IMR-90 (cell line): ENCODE data around the gene KRTAP10-9. TPM values are rescaled to one million over a fixed set of nuclear protein-coding genes. Genes with fewer than 3 reads are reported as not detected.

Experiments used
- ATAC-seq: fragments of 200-7000 bp; cut with Tn5 transposase; 2 replicates; pipeline ENCODE4 v1.9.1; 2020; ENCODE audit warnings: low read depth, mild to moderate bottlenecking, moderate library complexity
- BruUV-seq: library from RNA; stranded (reverse); fragments of 400-500 nt; replicated peaks from 2 replicates; lab custom pipeline; 2021; lab: Mats Ljungman, UMichigan
- CTCF ChIA-PET: fragments of 300-600 bp; formaldehyde crosslinking; extraction: SDS; loops from one replicate; lab custom pipeline; 2021; ENCODE audit warnings: antibody characterized with exemption; lab: Yijun Ruan, JAX
- POLR2A ChIA-PET: fragments of 300-600 bp; sonication (Branson Sonifier 250); formaldehyde crosslinking; loops from one replicate; lab custom pipeline; 2022; ENCODE audit warnings: antibody characterized with exemption; ENCODE audit not compliant: unreplicated experiment; lab: Charles Lee
- DNase-seq: peaks from one replicate; pipeline ENCODE4 v3.0.0; 2013
- H2AFZ ChIP-seq: replicated peaks from 2 replicates; pipeline ENCODE3; 2013; ENCODE audit warnings: low read length, mild to moderate bottlenecking; ENCODE audit not compliant: poor library complexity
- H2AK5ac ChIP-seq: 2 replicates; pipeline ENCODE4 v1.6.1; 2013; ENCODE audit warnings: low read depth, low read length, inconsistent platforms
- H2AK9ac ChIP-seq: replicated peaks from 2 replicates; pipeline ENCODE3; 2013; ENCODE audit warnings: mild to moderate bottlenecking, low read depth, low read length, moderate library complexity; ENCODE audit not compliant: poor library complexity
- H2BK120ac ChIP-seq: 2 replicates; pipeline ENCODE4 v1.6.1; 2013; ENCODE audit warnings: low read depth, low read length, inconsistent platforms
- H2BK15ac ChIP-seq: 3 replicates; pipeline ENCODE4 v1.6.1; 2013; ENCODE audit warnings: low read depth, low read length, inconsistent platforms
- H2BK20ac ChIP-seq: 2 replicates; pipeline ENCODE4 v1.6.1; 2013; ENCODE audit warnings: low read depth, mild to moderate bottlenecking, inconsistent platforms, low read length, moderate library complexity
- H2BK5ac ChIP-seq: 2 replicates; pipeline ENCODE4 v1.6.1; 2013; ENCODE audit warnings: mild to moderate bottlenecking, low read depth, low read length, inconsistent platforms; ENCODE audit not compliant: poor library complexity, severe bottlenecking
- H3K14ac ChIP-seq: replicated peaks from 2 replicates; pipeline ENCODE4 v1.6.1; 2013; ENCODE audit warnings: low read depth, low read length, inconsistent platforms
- H3K18ac ChIP-seq: 2 replicates; pipeline ENCODE4 v1.6.1; 2013; ENCODE audit warnings: low read depth, low read length, control low read depth
- H3K23ac ChIP-seq: 2 replicates; pipeline ENCODE4 v1.6.1; 2013; ENCODE audit warnings: low read depth, low read length, inconsistent platforms
- H3K27ac ChIP-seq: 2 replicates; pipeline ENCODE4 v1.5.1; 2013; ENCODE audit warnings: mild to moderate bottlenecking, control low read depth, low read length; ENCODE audit not compliant: insufficient read depth
- H3K27me3 ChIP-seq: 2 replicates; pipeline ENCODE4 v1.6.1; 2013; ENCODE audit warnings: low read length; ENCODE audit not compliant: control insufficient read depth, insufficient read depth
- H3K36me3 ChIP-seq: 2 replicates; pipeline ENCODE4 v1.6.1; 2013; ENCODE audit warnings: low read length, mixed read lengths; ENCODE audit not compliant: control insufficient read depth, insufficient read depth
- H3K4ac ChIP-seq: 2 replicates; pipeline ENCODE4 v1.6.1; 2013; ENCODE audit warnings: low read depth, low read length, inconsistent platforms
- H3K4me1 ChIP-seq: 2 replicates; pipeline ENCODE4 v1.6.1; 2013; ENCODE audit warnings: low read length, mixed read lengths; ENCODE audit not compliant: control insufficient read depth, insufficient read depth
- H3K4me2 ChIP-seq: 2 replicates; pipeline ENCODE4 v1.6.1; 2013; ENCODE audit warnings: low read depth, mild to moderate bottlenecking, control low read depth, low read length, moderate library complexity
- H3K4me3 ChIP-seq: 2 replicates; pipeline ENCODE4 v1.5.1; 2013; ENCODE audit warnings: low read depth, mild to moderate bottlenecking, control low read depth, low read length, moderate library complexity; ENCODE audit not compliant: insufficient read depth
- H3K56ac ChIP-seq: 2 replicates; pipeline ENCODE4 v1.6.1; 2013; ENCODE audit warnings: low read length, inconsistent platforms; ENCODE audit not compliant: insufficient read depth; ENCODE audit errors: extremely low read depth
- H3K79me1 ChIP-seq, 2 experiments: 2 replicates each; pipeline ENCODE4 v1.6.1; 2013; ENCODE audit warnings: low read length in 2 of 2, inconsistent platforms in 1 of 2, low read depth in 1 of 2
- H3K9ac ChIP-seq: 2 replicates; pipeline ENCODE4 v1.6.1; 2013; ENCODE audit warnings: low read depth, low read length, control low read depth
- H3K9me1 ChIP-seq: 2 replicates; pipeline ENCODE4 v1.6.1; 2013; ENCODE audit warnings: low read length, inconsistent platforms; ENCODE audit not compliant: insufficient read depth
- H3K9me3 ChIP-seq: 2 replicates; pipeline ENCODE4 v1.6.1; 2013; ENCODE audit warnings: low read length; ENCODE audit not compliant: control insufficient read depth, insufficient read depth
- H4K20me1 ChIP-seq: 2 replicates; pipeline ENCODE4 v1.6.1; 2013; ENCODE audit warnings: low read length, inconsistent platforms; ENCODE audit not compliant: insufficient read depth
- H4K5ac ChIP-seq: 2 replicates; pipeline ENCODE4 v1.6.1; 2013; ENCODE audit warnings: mild to moderate bottlenecking, low read depth, low read length, control low read depth
- H4K8ac ChIP-seq, 2 experiments: 2 replicates each; pipeline ENCODE4 v1.6.1; 2013; ENCODE audit warnings: low read depth in 2 of 2, low read length in 2 of 2, control low read depth in 1 of 2, inconsistent platforms in 1 of 2
- H4K91ac ChIP-seq: 2 replicates; pipeline ENCODE4 v1.6.1; 2013; ENCODE audit warnings: low read depth, low read length, inconsistent platforms; ENCODE audit not compliant: insufficient read depth
- BHLHE40 ChIP-seq: fragments of 150-350 bp; IDR thresholded peaks from 2 replicates; pipeline ENCODE4 v1.6.1; 2016; ENCODE audit warnings: mild to moderate bottlenecking, low read depth, low read length
- CEBPB ChIP-seq: IDR thresholded peaks from 2 replicates; pipeline ENCODE4 v1.6.1; 2012; ENCODE audit warnings: low read depth, low read length, improper control_type of control experiment
- CHD1 ChIP-seq: IDR thresholded peaks from 2 replicates; pipeline ENCODE4 v1.6.1; 2012; ENCODE audit warnings: low read depth, low read length, improper control_type of control experiment
- CTCF ChIP-seq: conservative IDR thresholded peaks from 2 replicates; pipeline ENCODE4 v1.5.1; 2012; ENCODE audit warnings: mild to moderate bottlenecking, low read depth, low read length, improper control_type of control experiment
- ELK1 ChIP-seq: fragments of 150-350 bp; IDR thresholded peaks from 2 replicates; pipeline ENCODE4 v1.6.1; 2016; ENCODE audit warnings: low read depth, mild to moderate bottlenecking, low read length, moderate library complexity, borderline replicate concordance
- FOS ChIP-seq: fragments of 150-350 bp; IDR thresholded peaks from 2 replicates; pipeline ENCODE4 v1.6.1; 2016; ENCODE audit warnings: low read depth, low read length
- MAFK ChIP-seq: IDR thresholded peaks from 2 replicates; pipeline ENCODE4 v1.6.1; 2012; ENCODE audit warnings: low read depth, low read length, improper control_type of control experiment
- MAZ ChIP-seq: IDR thresholded peaks from 2 replicates; pipeline ENCODE4 v1.6.1; 2012; ENCODE audit warnings: low read depth, mild to moderate bottlenecking, low read length, improper control_type of control experiment, moderate library complexity, borderline replicate concordance
- MXI1 ChIP-seq: IDR thresholded peaks from 2 replicates; pipeline ENCODE4 v1.6.1; 2012; ENCODE audit warnings: low read depth, mild to moderate bottlenecking, low read length, moderate library complexity, borderline replicate concordance
- NFE2L2 ChIP-seq: fragments of 150-350 bp; IDR thresholded peaks from 2 replicates; pipeline ENCODE4 v1.6.1; 2016; ENCODE audit warnings: low read depth, mild to moderate bottlenecking, low read length
- POLR2A ChIP-seq: IDR thresholded peaks from 2 replicates; pipeline ENCODE4 v1.6.1; 2012; ENCODE audit warnings: mild to moderate bottlenecking, low read depth, low read length
- RAD21 ChIP-seq: IDR thresholded peaks from 2 replicates; pipeline ENCODE4 v1.6.1; 2012; ENCODE audit warnings: low read length, improper control_type of control experiment
- RCOR1 ChIP-seq: IDR thresholded peaks from 2 replicates; pipeline ENCODE4 v1.6.1; 2012; ENCODE audit warnings: mild to moderate bottlenecking, low read length, improper control_type of control experiment; ENCODE audit not compliant: insufficient replicate concordance
- RFX5 ChIP-seq: IDR thresholded peaks from 2 replicates; pipeline ENCODE4 v1.8.0; 2012; ENCODE audit warnings: low read depth, mild to moderate bottlenecking, low read length, moderate library complexity
- SMC3 ChIP-seq: fragments of 150-350 bp; IDR thresholded peaks from 2 replicates; pipeline ENCODE4 v1.6.1; 2016; ENCODE audit warnings: low read depth, mild to moderate bottlenecking, antibody characterized with exemption, low read length, moderate library complexity
- USF2 ChIP-seq: fragments of 150-350 bp; IDR thresholded peaks from 2 replicates; pipeline ENCODE4 v1.6.1; 2017; ENCODE audit warnings: mild to moderate bottlenecking, antibody characterized with exemption, low read length, low read depth
- WGBS, 2 experiments: methylation state at CpG; one replicate each; pipeline versions ENCODE4 v1.1.5 to v1.1.7; 2013; ENCODE audit warnings: missing lambda C conversion rate in 2 of 2; ENCODE audit not compliant: insufficient read length in 1 of 2; ENCODE audit errors: extremely low coverage in 2 of 2; 5-methylcytosine and 5-hydroxymethylcytosine counted together
- dilution Hi-C: fragments of 300-500 bp; cut with HindIII; formaldehyde crosslinking; loops from one replicate; pipeline ENCODE4 v1.14.3; 2018; ENCODE audit warnings: low sequenced_read_pairs; ENCODE audit not compliant: unreplicated experiment
- in situ Hi-C: fragments of 300-500 bp; cut with MboI; formaldehyde crosslinking; loops from 3 replicates; pipeline ENCODE4 v1.14.3; 2019; ENCODE audit warnings: low sequenced_read_pairs, inconsistent platforms, mixed read lengths
- intact Hi-C: fragments of 100-400 bp; cut with micrococcal nuclease; formaldehyde crosslinking; loops from 2 replicates; pipeline ENCODE4 v1.10.0; 2022
- polyA plus RNA-seq, 3 experiments: library from polyadenylated mRNA; depleted of rRNA; stranded (reverse); fragments of >200 nt; gene quantifications; 2 replicates each; pipeline ENCODE4 v1.2.3, GENCODE V29; 2012; ENCODE audit warnings: low replicate concordance in 1 of 3
- total RNA-seq: library from RNA; depleted of rRNA; stranded (reverse); fragments of >200 nt; gene quantifications from 2 replicates; pipeline ENCODE4 v1.2.3, GENCODE V29; 2012

The KRTAP10-9 gene
- total and polyA plus RNA-seq, 2 of the 4 experiments (the other 2 are of a cell fraction), result not detected

GRCh38 chr21:44614961-44615391, 11.9 kb upstream of the KRTAP10-9 start:
- Histone ChIP-seq H2BK120ac (no peak overlapping the region), H3K9ac (no peak overlapping the region), H2AK5ac (no peak overlapping the region), H3K18ac (no peak overlapping the region), H3K23ac (no peak overlapping the region), H3K36me3 (no peaks in the 10 kb centered on the region), H2BK15ac (no peak overlapping the region), H3K9me3 (peaks cover 13% of the 10 kb centered on the region), H4K20me1 (no peaks in the 10 kb centered on the region), H4K91ac (no peak overlapping the region), H2BK5ac (no peak overlapping the region), H3K27me3 (peaks cover 3% of the 10 kb centered on the region; the same call in 1 of the 2 replicates), H3K79me1 (no peaks in the 10 kb centered on the region), H3K4me1 (no peaks in the 10 kb centered on the region), H3K9me1 (no peaks in the 10 kb centered on the region), H2AFZ (no peak overlapping the region), H3K4me3 (no peak overlapping the region), H3K27ac (no peak overlapping the region), H2BK20ac (no peak overlapping the region), H2AK9ac (no peak overlapping the region), H3K14ac (no peak overlapping the region), H4K8ac (no peak overlapping the region), H4K5ac (no peak overlapping the region), H3K4ac (no peak overlapping the region), H3K56ac (no peak overlapping the region), H3K4me2 (no peak overlapping the region)
- ChIA-PET CTCF (no interaction called here), POLR2A (no interaction called here)
- in situ Hi-C loops (no loop called here), dilution Hi-C loops (no loop called here), intact Hi-C loops (no loop called here)
- TF ChIP-seq POLR2A (no peak), MXI1 (no peak), FOS (no peak), BHLHE40 (no peak), RFX5 (no peak), RAD21 (no peak), MAFK (no peak), NFE2L2 (no peak), USF2 (no peak), CTCF (no peak), RCOR1 (no peak), CHD1 (no peak), MAZ (no peak), ELK1 (no peak), CEBPB (no peak), SMC3 (no peak)
- DNase-seq (no peak), ATAC-seq (no peak)
- 84% methylated on average over 15 of the region's 28 CpGs; no CpG with 5 or more reads in 1 of the 2 experiments for WGBS, 2 experiments
- BruUV-seq, result no TSS peak
